Measurements from ENCODE around the gene PRLH. TPM values are rescaled to one million over a fixed set of nuclear protein-coding genes. Genes with fewer than 3 reads are reported as not detected.

PRLH gene
- total RNA-seq, 4 donors from 2014 or later = not detected

- Histone ChIP-seq H3K27ac (no peak overlapping the region), H3K36me3 (no peaks in the 10 kb centered on the region), H3K27me3 (no peaks in the 10 kb centered on the region), H3K4me1 (no peaks in the 10 kb centered on the region), H3K4me3 (no peak overlapping the region), H3K9me3 (no peaks in the 10 kb centered on the region)
- no peak for TF ChIP-seq POLR2A (IDR thresholded peaks at IDR 0.05)
- TF ChIP-seq CTCF (IDR thresholded peaks at IDR 0.05) = no peak
- no peak for TF ChIP-seq EP300 (IDR thresholded peaks at IDR 0.05)
- TF ChIP-seq POLR2AphosphoS5 (IDR thresholded peaks at IDR 0.05) = no peak
- WGBS, 2 donors (ENCODE audit: low coverage in 1 of 2) = 100% methylated on average over 1 of the region's 1 CpG; no CpG with 5 or more reads in 1 of the 2 donors
- ATAC-seq = no peak
Observed at GRCh38 chr2:237534380-237534779, 32.0 kb upstream of the PRLH start.

GRCh38 chr2:237535385-237536082, 30.8 kb upstream of the PRLH start:
- Histone ChIP-seq H3K36me3 (no peaks in the 10 kb centered on the region), H3K4me1 (peaks cover 0 to 9% (median 7%) of the 10 kb centered on the region in 3 donors), H3K9me3 (no peaks in the 10 kb centered on the region), H3K27ac (no peak overlapping the region), H3K27me3 (no peaks in the 10 kb centered on the region), H3K4me3 (no peak overlapping the region)
- WGBS, 2 donors (ENCODE audit: low coverage in 1 of 2) = 70 to 94% methylated on average over 4 to 6 of the region's 8 CpGs
- ATAC-seq = no peak
- TF ChIP-seq POLR2AphosphoS5 (IDR thresholded peaks at IDR 0.05) (no peak), POLR2A (IDR thresholded peaks at IDR 0.05) (no peak), CTCF (IDR thresholded peaks at IDR 0.05) (no peak), EP300 (IDR thresholded peaks at IDR 0.05) (no peak)

- H3K4me1 ChIP-seq = peaks cover 0 to 12% (median 11%) of the 10 kb centered on the region in 3 donors
- H3K27ac ChIP-seq = no peak overlapping the region
- no peaks in the 10 kb centered on the region for H3K36me3 ChIP-seq
- no peak for ATAC-seq
- no peak overlapping the region for H3K4me3 ChIP-seq
- WGBS, 2 donors (ENCODE audit: low coverage in 1 of 2) = 100% methylated on average over 3 of the region's 5 CpGs; no CpG with 5 or more reads in 1 of the 2 donors
- peaks cover 2% of the 10 kb centered on the region for H3K27me3 ChIP-seq
- no peak for TF ChIP-seq EP300 (IDR thresholded peaks at IDR 0.05)
- no peak for TF ChIP-seq POLR2A (IDR thresholded peaks at IDR 0.05)
- no peak for TF ChIP-seq CTCF (IDR thresholded peaks at IDR 0.05)
- TF ChIP-seq POLR2AphosphoS5 (IDR thresholded peaks at IDR 0.05) = no peak
- H3K9me3 ChIP-seq = no peaks in the 10 kb centered on the region
Observed at GRCh38 chr2:237536083-237536415, 30.3 kb upstream of the PRLH start.

GRCh38 chr2:237536617-237537016, 29.8 kb upstream of the PRLH start:
- no peak for TF ChIP-seq EP300 (IDR thresholded peaks at IDR 0.05)
- TF ChIP-seq CTCF (IDR thresholded peaks at IDR 0.05) = no peak
- TF ChIP-seq POLR2A (IDR thresholded peaks at IDR 0.05) = no peak
- no peak for TF ChIP-seq POLR2AphosphoS5 (IDR thresholded peaks at IDR 0.05)
- H3K4me1 ChIP-seq = peaks cover 0 to 17% (median 11%) of the 10 kb centered on the region in 3 donors
- H3K27me3 ChIP-seq = peaks cover 6% of the 10 kb centered on the region
- H3K4me3 ChIP-seq = no peak overlapping the region
- no peaks in the 10 kb centered on the region for H3K36me3 ChIP-seq
- 60% methylated on average over 1 of the region's 9 CpGs; no CpG with 5 or more reads in 1 of the 2 donors for WGBS, 2 donors (ENCODE audit: low coverage in 1 of 2)
- no peaks in the 10 kb centered on the region for H3K9me3 ChIP-seq
- H3K27ac ChIP-seq = no peak overlapping the region
- no peak for ATAC-seq

Data from gastroesophageal sphincter (tissue), 4 donors.